Inflammatory macrophage (primary cell): ENCODE results near the gene ADGRF5.

ENCODE experiments used
- DNase-seq, 2 donors: peaks; one replicate each; pipeline ENCODE4 v3.0.0-alpha.2; 2020 to 2022
- total RNA-seq, 18 experiments: gene quantifications; one replicate each; lab custom pipeline; 2026; ENCODE audit warnings: mixed read lengths in 6 of 18, inconsistent platforms in 2 of 18; lab: John Stamatoyannopoulos, UW

ADGRF5 gene
- 0 to 0.20 (median 0) reads per million in 18 experiments for total RNA-seq

DNA sequence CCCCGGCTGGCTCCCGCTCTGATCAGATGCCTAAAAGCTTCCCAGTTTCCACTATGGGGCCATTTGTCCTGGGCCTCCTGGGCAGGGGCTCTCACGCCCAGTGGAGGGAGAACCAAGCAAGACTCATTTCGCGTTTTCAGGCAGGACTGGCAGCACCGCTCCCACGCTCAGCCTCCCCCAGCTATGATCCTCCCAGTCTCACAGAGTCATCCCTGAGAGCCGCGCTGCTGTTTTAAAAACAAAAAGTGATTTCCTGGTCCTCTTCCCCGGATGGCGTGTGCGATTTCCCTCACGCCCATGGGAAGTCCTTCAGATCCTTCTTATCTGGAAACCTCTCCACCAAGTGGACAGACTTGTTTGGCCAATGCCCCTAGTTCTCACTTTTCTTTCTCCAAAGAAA lies at the start of gene ADGRF5:
TSS of gene ADGRF5 (minus strand) at position 208 of the 400 bp plus-strand sequence. CDS start 15,176 bp downstream, outside the sequence.
- DNase-seq = no peak

DNA sequence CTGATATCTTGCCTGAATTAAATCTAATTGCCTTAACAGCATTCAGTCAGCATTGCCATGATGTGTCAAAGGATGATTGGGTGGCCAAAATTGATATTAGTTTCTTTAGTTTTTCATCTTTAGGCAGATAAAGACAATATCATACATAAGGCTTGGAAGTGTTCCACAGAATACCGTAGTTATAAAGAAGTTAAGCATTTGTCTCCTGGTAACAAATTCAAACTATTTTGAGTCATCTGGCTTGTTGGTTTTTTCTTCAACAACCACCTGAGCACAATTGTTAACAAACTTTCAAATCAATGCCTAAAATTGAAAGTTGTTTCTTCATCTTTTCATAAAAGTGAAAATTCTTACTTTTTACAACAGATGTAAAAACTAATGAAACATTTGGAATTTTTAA lies 47.5 kb upstream of the ADGRF5 start:
- DNase-seq = no peak

- DNase-seq = no peak
Observed at GRCh38 chr6:46967826-46968349, 46.1 kb upstream of the ADGRF5 start.

DNA sequence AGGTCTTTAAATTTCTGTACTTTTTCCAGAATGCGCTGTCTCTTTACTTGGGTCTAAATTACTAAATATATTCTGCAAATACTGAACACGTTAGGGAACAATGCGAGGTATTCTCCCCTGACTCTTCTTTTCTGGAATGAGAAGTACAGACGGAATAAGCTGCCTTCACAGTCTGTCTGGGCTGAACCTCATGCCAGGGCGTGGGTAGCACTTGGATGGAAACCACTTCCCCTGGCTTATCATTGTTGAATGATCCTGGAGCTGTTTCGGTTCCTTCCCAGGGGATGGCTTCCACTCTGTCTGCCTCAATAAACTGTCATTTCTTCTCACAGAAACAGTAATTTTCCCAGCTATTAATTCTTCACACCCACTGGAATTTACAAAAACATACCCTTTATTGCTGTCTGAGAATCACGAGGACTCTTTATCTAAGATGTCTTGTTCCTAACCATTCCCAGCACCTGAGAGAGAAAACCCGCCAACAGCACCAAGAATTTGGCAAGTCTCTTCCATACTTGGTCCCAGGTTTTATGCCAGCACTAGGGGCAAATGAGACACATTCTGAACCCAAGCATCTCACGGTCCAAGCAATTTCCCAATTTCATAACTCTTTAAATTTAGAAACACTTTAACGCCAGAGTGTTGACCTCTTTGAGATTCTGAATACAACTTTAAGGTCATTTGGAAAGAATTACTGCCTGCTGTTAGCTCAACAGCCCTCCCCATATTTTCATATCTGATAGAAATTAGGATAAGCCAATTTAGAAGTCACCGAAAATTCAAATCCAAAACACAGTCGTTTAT lies 43.2 kb upstream of the ADGRF5 start:
- DNase-seq = peak; percentile 5 to 28

DNA sequence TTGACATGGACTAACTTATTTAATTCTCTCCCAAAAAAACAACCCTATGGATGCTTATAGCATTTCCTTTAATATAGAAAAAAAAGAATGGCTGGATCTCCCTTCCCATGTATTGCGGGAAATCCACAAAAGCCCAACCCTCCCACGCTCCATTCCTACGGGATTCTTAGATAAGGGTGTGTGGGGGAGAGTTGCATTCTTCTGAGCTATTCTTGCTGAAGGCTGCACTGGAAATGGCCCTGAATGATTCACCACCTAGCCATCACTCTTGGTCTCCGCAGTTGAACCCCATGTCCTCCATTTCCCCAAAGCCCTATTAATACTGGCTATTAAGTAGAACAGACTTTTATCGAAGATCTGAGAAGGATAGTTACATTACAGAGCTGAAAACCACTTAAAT lies 41.9 kb upstream of the ADGRF5 start:
- no peak for DNase-seq

DNA sequence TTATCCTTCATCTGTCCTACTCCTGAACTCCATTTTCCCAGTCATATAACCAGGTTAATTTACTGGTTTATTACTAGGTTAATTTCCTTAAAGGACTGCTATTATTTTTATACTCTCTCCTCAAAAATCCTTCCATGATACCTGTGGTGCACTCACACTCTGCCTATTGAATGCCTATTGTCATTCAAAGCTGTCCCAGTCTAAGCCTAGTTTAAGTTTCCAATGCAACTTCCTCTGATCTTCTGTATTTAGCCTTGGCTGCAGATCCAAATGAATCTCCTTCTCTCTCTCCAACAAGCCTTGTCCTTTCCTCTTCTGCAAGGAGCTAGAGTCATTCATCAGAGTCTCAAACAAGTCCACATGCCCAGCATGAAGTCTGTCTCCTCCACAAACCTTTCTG lies 41.3 kb upstream of the ADGRF5 start:
- no peak for DNase-seq

GRCh38 chr6:46961711-46962110 lies 40.0 kb upstream of the ADGRF5 start:
- DNase-seq = peak; percentile 33 to 41

DNA sequence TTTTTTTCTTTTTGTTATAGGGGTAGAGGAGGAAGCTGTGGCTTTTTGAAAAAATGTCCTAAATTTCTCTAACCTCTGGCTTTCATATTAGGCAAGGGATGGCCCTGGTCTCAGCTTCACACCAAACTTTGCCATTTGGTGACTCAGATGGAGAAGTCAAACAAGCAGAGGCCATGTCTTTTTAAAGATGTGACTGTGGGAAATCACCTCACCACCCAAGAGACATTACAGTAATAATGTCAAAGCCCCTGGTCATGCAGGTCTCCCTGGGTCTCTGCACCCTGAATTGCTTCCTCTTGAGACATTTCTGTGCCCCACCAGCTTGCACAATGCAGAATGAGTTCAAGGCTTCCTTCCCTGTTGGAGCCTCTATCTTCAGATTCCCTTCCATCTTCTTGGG lies 39.5 kb upstream of the ADGRF5 start:
- DNase-seq = peak; percentile 45 to 54

DNA sequence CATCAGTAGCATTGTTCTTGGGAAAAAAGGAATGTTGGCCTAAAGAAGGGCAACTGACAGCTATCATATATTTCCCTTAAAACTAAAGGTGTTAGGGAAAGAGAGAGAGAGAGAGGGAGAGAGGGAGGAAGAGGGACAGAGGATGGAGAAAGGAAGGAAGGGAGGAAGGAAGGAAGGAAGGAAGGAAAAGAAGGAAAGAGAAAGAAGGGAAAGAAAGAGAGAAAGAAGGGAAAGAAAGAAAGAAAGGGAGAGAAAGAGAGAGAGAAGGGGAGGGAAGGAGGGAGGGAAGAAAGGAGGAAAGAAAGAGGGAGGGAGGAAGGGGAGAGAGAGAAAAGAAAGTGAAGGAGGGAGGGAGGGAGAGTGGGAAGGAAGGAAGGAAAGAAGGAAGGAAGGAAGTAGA lies 37.7 kb upstream of the ADGRF5 start:
- no peak for DNase-seq

DNA sequence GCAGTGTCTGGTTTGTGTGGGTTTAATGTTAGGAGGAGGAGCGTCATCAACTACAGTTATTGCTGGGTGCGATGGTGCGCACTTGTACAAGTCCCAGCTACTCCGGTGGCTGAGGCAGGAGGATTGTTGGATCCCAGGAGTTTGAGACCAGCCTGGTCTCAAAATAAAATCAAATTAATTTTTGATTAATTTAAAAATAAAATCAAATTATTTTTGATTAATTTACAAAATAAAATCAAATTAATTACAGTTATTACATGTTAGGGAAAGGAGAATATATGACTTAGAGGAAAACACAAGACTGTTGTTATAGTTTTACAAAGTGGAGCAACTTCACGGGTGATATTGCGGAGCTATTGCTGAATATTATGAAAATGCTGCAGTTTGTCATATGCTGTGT lies 34.7 kb upstream of the ADGRF5 start:
- DNase-seq = no peak

DNA sequence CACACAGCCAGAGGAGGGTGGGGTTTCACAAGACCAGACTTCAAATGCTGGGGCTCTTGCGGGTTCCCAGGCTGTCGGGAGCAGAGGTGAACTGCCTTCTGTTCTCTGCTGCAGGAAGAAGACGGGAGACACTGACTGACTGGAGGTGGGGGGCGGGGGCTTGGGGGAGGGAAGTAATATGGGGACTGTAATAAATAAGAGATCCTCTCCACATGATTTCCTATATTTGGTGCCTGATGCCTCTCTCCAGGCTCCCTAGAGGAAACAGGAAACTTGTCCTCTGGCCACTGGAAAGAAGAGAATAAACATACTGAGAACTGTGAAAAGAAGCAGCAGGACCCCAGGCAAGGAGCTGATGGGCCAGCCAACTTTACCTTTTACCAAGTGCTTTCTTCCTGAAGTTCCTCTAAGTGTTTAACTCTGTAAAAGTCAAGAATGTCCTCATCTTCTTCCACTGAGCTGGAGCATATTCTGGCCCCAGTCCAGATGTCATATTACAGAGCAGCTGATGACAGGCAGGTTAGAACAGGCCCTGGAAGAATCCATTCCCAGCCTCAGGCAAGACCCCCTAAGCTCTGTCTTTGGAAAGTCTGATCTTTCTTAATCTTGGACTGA lies 33.2 kb upstream of the ADGRF5 start:
- no peak for DNase-seq

DNA sequence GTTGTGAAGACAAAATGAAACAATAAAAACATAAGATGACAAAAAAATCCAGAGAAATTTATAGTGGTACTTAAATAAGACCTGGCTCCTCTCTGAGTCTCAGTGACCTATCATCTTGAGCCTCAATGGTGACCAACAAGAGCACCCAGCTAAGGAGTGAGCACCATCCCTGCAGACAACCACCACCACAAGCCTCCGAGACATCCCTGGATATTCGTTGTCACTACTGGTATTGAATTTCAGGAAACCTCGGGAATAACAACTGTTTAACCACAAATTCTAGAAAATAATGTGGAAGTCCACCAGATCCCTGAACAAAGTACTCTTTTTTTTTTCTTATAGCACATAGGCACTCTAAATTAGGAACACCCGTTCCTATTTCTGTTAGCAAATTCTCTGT lies 32.2 kb upstream of the ADGRF5 start:
- no peak for DNase-seq

DNA sequence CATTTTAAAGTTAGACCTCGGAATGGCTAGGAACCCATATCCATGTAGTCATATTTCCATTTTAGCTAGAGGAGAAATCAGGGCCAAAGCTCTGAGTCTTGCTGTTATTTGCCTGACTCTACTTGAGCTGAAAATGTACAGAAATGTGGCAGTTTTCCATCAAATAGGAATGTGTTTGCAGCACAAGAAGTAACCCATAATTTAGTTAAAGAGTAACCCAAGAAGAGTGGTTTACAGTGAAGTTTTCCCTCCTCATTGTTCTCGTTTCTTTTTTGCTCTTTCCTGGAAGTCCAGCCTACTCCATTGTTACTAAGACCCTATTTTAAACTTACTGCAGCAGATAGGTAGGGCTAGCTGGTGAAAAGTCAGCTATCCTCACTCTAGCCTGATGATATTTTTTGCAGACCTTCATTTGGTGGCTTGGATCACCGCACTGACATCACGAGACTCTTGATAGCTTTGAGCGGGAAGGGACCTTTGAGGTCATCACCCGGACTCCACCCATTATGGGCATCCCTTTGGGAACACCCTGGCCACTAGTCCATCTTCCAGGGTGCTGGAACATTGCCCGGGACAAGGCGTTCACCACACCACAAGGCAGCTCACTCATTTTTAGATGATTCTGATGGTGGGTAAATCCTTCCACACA lies 28.0 kb upstream of the ADGRF5 start:
- no peak for DNase-seq

DNA sequence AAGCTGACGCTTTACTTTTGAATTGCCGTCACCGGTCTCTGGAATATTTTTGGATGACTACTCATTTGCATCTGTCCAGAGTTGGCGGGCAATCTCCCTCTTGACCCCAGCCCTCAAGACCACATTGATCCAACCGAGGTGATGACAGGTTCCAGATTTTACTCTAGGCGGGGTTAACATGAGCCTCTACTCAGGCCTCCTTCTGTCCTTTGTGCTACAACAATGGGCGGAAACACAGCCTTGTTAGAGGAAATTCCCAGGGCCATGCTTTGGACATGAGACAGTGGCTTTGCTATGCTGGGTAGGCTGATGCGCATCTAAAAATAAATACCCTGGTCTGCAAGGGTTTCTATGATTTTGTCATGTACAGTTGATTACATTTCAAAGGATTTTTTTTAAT lies 27.0 kb upstream of the ADGRF5 start:
- no peak for DNase-seq

DNA sequence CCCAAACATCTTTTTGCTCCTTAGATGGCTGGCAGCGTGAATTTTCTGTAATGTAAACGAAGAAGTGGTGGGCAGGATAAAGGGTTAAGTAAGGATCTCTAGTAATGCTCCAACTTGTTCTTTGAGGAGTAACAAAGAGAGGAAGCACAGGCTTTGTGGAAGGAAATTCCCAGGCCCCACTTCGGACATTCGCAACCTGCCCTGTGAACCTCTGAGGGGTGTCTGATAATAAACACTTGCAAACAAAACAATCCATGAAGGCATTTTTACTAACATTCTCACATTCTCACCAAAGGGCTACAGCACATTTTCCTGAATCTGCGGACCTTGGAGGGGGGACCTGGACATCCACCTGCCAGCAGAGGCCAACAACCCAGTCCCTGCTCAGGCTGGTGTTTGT lies 25.8 kb upstream of the ADGRF5 start:
- no peak for DNase-seq

- no peak for DNase-seq
Observed at GRCh38 chr6:46940433-46941226, 18.9 kb upstream of the ADGRF5 start.

- DNase-seq = no peak
Observed at GRCh38 chr6:46937642-46938041, 15.9 kb upstream of the ADGRF5 start.

- DNase-seq = no peak
Observed at GRCh38 chr6:46935687-46936086, 13.9 kb upstream of the ADGRF5 start.

- DNase-seq = no peak
Observed at GRCh38 chr6:46933751-46934150, 12.0 kb upstream of the ADGRF5 start.

GRCh38 chr6:46932526-46933319 lies 11.0 kb upstream of the ADGRF5 start:
- no peak for DNase-seq

- no peak for DNase-seq
Observed at GRCh38 chr6:46931416-46931815, 9.7 kb upstream of the ADGRF5 start.

DNA sequence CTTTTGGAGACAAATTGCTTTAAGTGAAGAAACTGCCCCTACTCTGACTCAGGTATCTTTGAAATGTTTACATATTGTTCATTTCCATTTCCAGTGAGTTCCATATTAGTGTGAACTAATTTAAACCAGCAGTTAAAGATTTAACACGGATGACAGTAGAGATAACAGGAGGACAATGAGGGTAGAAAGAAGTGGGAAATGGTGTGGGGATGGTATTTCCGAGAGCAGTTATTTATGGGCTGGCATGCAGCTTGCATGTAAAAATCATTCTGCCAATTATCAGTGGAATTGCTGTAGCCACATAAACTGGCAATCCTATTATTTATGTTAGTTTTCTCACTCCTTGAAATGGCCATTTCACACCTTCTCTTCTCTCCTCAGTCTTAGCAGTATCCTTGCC lies 8.6 kb upstream of the ADGRF5 start:
- no peak for DNase-seq
